HepG2 (cell line): ENCODE data around the gene ZMIZ1. TPM values are rescaled to one million over a fixed set of nuclear protein-coding genes. Genes with fewer than 3 reads are reported as not detected.

Experiments
- ATAC-seq: fragments of 200-7000 bp; cut with Tn5 transposase; 3 replicates; pipeline ENCODE4 v1.9.1; 2020; ENCODE audit warnings: mild to moderate bottlenecking, moderate library complexity
- BruUV-seq: library from RNA; stranded (reverse); fragments of 400-500 nt; replicated peaks from 2 replicates; lab custom pipeline; 2021; lab: Mats Ljungman, UMichigan
- CTCF ChIA-PET: fragments of 300-600 bp; formaldehyde crosslinking; extraction: SDS; loops from one replicate; lab custom pipeline; 2021; ENCODE audit warnings: low total read pairs, inconsistent platforms, low intra/inter-chr PET ratio; lab: Yijun Ruan, JAX
- POLR2A ChIA-PET: fragments of 350-600 bp; sonication (Branson Sonifier 250); formaldehyde crosslinking; loops from one replicate; lab custom pipeline; 2020; ENCODE audit warnings: antibody characterized with exemption, inconsistent platforms; lab: Yijun Ruan, JAX
- DNase-seq: peaks from one replicate; pipeline ENCODE4 v3.0.0-alpha.2; 2015; ENCODE audit warnings: low spot score
- FAIRE-seq: peaks from 3 replicates; lab custom pipeline; 2011; peaks lifted over from hg19 to GRCh38; lab: Jason Lieb, UNC
- H2AFZ ChIP-seq: one replicate; pipeline ENCODE4 v1.6.1; 2011; ENCODE audit warnings: low read length, inconsistent platforms
- H3K27ac ChIP-seq: fragments of 300-600 bp; 3 replicates; pipeline ENCODE4 v1.8.0; 2011; ENCODE audit warnings: mixed run types, mild to moderate bottlenecking, mixed read lengths, low read length, inconsistent platforms; ENCODE audit not compliant: insufficient read depth; ENCODE audit errors: extremely low read length
- H3K27me3 ChIP-seq, 2 experiments: fragments of 200-600 bp in 1 of 2; 2 replicates in 1 of 2; 3 replicates in 1 of 2; pipeline versions ENCODE4 v1.6.0 to v1.8.0; 2011; ENCODE audit warnings: low read length in 2 of 2, mild to moderate bottlenecking in 2 of 2, moderate library complexity in 2 of 2, inconsistent platforms in 1 of 2; ENCODE audit not compliant: insufficient read depth in 2 of 2, control insufficient read depth in 1 of 2
- H3K36me3 ChIP-seq, 2 experiments: fragments of 200-600 bp in 1 of 2; replicated peaks in 1 of 2; 2 replicates in 1 of 2; 3 replicates in 1 of 2; pipeline versions ENCODE4 v1.5.1 to v1.8.0; 2011; ENCODE audit warnings: low read length in 2 of 2, inconsistent platforms in 1 of 2; ENCODE audit not compliant: insufficient read depth in 2 of 2, control insufficient read depth in 1 of 2
- H3K4me1 ChIP-seq: 2 replicates; pipeline ENCODE4 v1.5.1; 2012; ENCODE audit warnings: low read length, inconsistent platforms; ENCODE audit not compliant: insufficient read depth
- H3K4me2 ChIP-seq: 2 replicates; pipeline ENCODE4 v1.6.0; 2011; ENCODE audit warnings: low read depth, low read length, inconsistent platforms
- H3K4me3 ChIP-seq, 3 experiments: fragments of 200-600 bp in 1 of 3; sonication (generic), shearing (Covaris generic) in 1 of 3; replicated peaks in 1 of 3; 2 replicates each; pipeline ENCODE4 v1.5.1; 2011 to 2016; ENCODE audit warnings: low read length in 3 of 3, inconsistent platforms in 2 of 3, low read depth in 2 of 3, mild to moderate bottlenecking in 2 of 3, control low read depth in 1 of 3, mixed read lengths in 1 of 3; ENCODE audit not compliant: insufficient read depth in 1 of 3
- H3K79me2 ChIP-seq: one replicate; pipeline ENCODE4 v1.6.1; 2011; ENCODE audit warnings: low read length, inconsistent platforms; ENCODE audit not compliant: insufficient read depth
- H3K9ac ChIP-seq: 2 replicates; pipeline ENCODE4 v1.6.0; 2011; ENCODE audit warnings: mild to moderate bottlenecking, low read depth, low read length, inconsistent platforms; ENCODE audit not compliant: insufficient read depth
- H3K9me3 ChIP-seq: 2 replicates; pipeline ENCODE4 v1.5.1; 2012; ENCODE audit warnings: mild to moderate bottlenecking, low read length
- H4K20me1 ChIP-seq: 2 replicates; pipeline ENCODE4 v1.6.0; 2011; ENCODE audit warnings: inconsistent platforms, mild to moderate bottlenecking, low read length, moderate library complexity; ENCODE audit not compliant: insufficient read depth
- ARNTL ChIP-seq: sonication (generic); formaldehyde crosslinking; IDR thresholded peaks from 2 replicates; pipeline ENCODE4 v1.4.0; 2020; ENCODE audit warnings: mild to moderate bottlenecking, missing genetic modification reagents
- CEBPB ChIP-seq: IDR thresholded peaks from 2 replicates; pipeline ENCODE4 v1.6.1; 2011; ENCODE audit warnings: low read depth, low read length, improper control_type of control experiment, borderline replicate concordance
- FOSL2 ChIP-seq: sonication (generic); formaldehyde crosslinking; IDR thresholded peaks from 2 replicates; pipeline ENCODE4 v1.4.0; 2020; ENCODE audit warnings: missing genetic modification reagents
- SKIL ChIP-seq: sonication (generic); formaldehyde crosslinking; IDR thresholded peaks from 2 replicates; pipeline ENCODE4 v1.8.0; 2022; ENCODE audit warnings: missing genetic modification reagents, mild to moderate bottlenecking, moderate library complexity, borderline replicate concordance
- ZNF280B ChIP-seq: sonication (generic); formaldehyde crosslinking; IDR thresholded peaks from 2 replicates; pipeline ENCODE4 v1.5.0; 2020; ENCODE audit warnings: missing genetic modification reagents, mild to moderate bottlenecking, borderline replicate concordance
- ZNF367 ChIP-seq: sonication (generic); formaldehyde crosslinking; IDR thresholded peaks from 2 replicates; pipeline ENCODE4 v1.4.0; 2020; ENCODE audit warnings: missing genetic modification reagents, borderline replicate concordance
- WGBS: methylation state at CpG from one replicate; pipeline ENCODE4 v1.1.6; 2017; ENCODE audit warnings: low lambda C conversion rate; 5-methylcytosine and 5-hydroxymethylcytosine counted together
- in situ Hi-C: cut with HindIII; loops from 2 replicates; pipeline ENCODE4 v1.10.0; 2017; ENCODE audit warnings: low pct_unique_long_range_greater_than_20kb; ENCODE audit not compliant: extremely low pct_ligation_motif_present
- intact Hi-C: fragments of 100-400 bp; cut with micrococcal nuclease; formaldehyde crosslinking; loops from one replicate; pipeline ENCODE4 v1.10.0; 2022; ENCODE audit not compliant: unreplicated experiment
- polyA plus RNA-seq, 8 experiments: library from polyadenylated mRNA; depleted of rRNA in 3 of 8; stranded (reverse) in 7 of 8; unstranded in 1 of 8; fragments of >200 nt; fragmentation: Illumina TruSeq in 4 of 8; extraction: Trizol in 4 of 8; gene quantifications; 2 replicates each; pipeline versions ENCODE4 v1.2.1 to v1.2.3, GENCODE V29; 2011 to 2016; ENCODE audit warnings: low read depth in 4 of 8, missing spikeins in 1 of 8, mixed read lengths in 1 of 8; ENCODE audit not compliant: insufficient read depth in 1 of 8
- total RNA-seq, 5 experiments: library from RNA; depleted of rRNA; stranded (reverse); fragments of >200 nt; fragmentation: Illumina TruSeq; extraction: Trizol; gene quantifications; 2 replicates each; pipeline ENCODE4 v1.2.3, GENCODE V29; 2016; ENCODE audit warnings: low read depth in 1 of 5
- TF ChIP-seq, protein P1 (sequence below): sonication (generic); formaldehyde crosslinking; conservative IDR thresholded peaks from 2 replicates; pipeline ENCODE4 v1.8.0; 2022; ENCODE audit warnings: low read depth, missing genetic modification reagents
- TF ChIP-seq, protein P2 (sequence below): sonication (generic); formaldehyde crosslinking; IDR thresholded peaks from 2 replicates; pipeline ENCODE4 v1.5.1; 2020; ENCODE audit warnings: mild to moderate bottlenecking, missing genetic modification reagents, moderate library complexity

Gene ZMIZ1
- total and polyA plus RNA-seq, 2 of the 13 experiments (the other 11 are each of a cell fraction or from before 2014, with no cell fraction given): 5.3 to 10.2 TPM

- peak; percentile 35; the same call in 2 of the 3 replicates for ATAC-seq
- Histone ChIP-seq H3K27me3 (0 out of 5 replicates have a peak, but pooled peaks cover 0 to 3% of the 10 kb centered on the region in 2 experiments), H3K36me3 (no peaks in the 10 kb centered on the region), H3K79me2 (no peaks in the 10 kb centered on the region), H2AFZ (no peak overlapping the region), H3K4me3 (no peak overlapping the region), H3K4me1 (peaks cover 27% of the 10 kb centered on the region), H3K9ac (no peak overlapping the region), H3K9me3 (no peaks in the 10 kb centered on the region), H3K4me2 (no peak overlapping the region), H4K20me1 (no peaks in the 10 kb centered on the region), H3K27ac (no peak overlapping the region)
- CTCF ChIA-PET: no interaction called here
- FAIRE-seq: no peak
- intact Hi-C loops (no loop called here), in situ Hi-C loops (no loop called here)
- DNase-seq: no peak
- POLR2A ChIA-PET: no interaction called here
- no TSS peak for BruUV-seq
- WGBS: 85% methylated on average over 9 of the region's 14 CpGs
- no peak for TF ChIP-seq SKIL (CRISPR knock-in tag)
- 0 out of 2 replicates have a peak, but pooled peaks have one; percentile 22 for TF ChIP-seq ZNF280B
- no peak for TF ChIP-seq CEBPB
- peak; percentile 76 for TF ChIP-seq FOSL2
- TF ChIP-seq, protein P1, sequence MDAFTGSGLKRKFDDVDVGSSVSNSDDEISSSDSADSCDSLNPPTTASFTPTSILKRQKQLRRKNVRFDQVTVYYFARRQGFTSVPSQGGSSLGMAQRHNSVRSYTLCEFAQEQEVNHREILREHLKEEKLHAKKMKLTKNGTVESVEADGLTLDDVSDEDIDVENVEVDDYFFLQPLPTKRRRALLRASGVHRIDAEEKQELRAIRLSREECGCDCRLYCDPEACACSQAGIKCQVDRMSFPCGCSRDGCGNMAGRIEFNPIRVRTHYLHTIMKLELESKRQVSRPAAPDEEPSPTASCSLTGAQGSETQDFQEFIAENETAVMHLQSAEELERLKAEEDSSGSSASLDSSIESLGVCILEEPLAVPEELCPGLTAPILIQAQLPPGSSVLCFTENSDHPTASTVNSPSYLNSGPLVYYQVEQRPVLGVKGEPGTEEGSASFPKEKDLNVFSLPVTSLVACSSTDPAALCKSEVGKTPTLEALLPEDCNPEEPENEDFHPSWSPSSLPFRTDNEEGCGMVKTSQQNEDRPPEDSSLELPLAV: no peak
- TF ChIP-seq, protein P2, sequence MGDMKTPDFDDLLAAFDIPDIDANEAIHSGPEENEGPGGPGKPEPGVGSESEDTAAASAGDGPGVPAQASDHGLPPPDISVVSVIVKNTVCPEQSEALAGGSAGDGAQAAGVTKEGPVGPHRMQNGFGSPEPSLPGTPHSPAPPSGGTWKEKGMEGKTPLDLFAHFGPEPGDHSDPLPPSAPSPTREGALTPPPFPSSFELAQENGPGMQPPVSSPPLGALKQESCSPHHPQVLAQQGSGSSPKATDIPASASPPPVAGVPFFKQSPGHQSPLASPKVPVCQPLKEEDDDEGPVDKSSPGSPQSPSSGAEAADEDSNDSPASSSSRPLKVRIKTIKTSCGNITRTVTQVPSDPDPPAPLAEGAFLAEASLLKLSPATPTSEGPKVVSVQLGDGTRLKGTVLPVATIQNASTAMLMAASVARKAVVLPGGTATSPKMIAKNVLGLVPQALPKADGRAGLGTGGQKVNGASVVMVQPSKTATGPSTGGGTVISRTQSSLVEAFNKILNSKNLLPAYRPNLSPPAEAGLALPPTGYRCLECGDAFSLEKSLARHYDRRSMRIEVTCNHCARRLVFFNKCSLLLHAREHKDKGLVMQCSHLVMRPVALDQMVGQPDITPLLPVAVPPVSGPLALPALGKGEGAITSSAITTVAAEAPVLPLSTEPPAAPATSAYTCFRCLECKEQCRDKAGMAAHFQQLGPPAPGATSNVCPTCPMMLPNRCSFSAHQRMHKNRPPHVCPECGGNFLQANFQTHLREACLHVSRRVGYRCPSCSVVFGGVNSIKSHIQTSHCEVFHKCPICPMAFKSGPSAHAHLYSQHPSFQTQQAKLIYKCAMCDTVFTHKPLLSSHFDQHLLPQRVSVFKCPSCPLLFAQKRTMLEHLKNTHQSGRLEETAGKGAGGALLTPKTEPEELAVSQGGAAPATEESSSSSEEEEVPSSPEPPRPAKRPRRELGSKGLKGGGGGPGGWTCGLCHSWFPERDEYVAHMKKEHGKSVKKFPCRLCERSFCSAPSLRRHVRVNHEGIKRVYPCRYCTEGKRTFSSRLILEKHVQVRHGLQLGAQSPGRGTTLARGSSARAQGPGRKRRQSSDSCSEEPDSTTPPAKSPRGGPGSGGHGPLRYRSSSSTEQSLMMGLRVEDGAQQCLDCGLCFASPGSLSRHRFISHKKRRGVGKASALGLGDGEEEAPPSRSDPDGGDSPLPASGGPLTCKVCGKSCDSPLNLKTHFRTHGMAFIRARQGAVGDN (CRISPR knock-in tag): peak; percentile 9; the same call in 1 of the 2 replicates
- no peak for TF ChIP-seq ARNTL (CRISPR knock-in tag)
- TF ChIP-seq ZNF367 (CRISPR knock-in tag): no peak
Measured at GRCh38 chr10:79328737-79329504, 260.2 kb downstream of the ZMIZ1 start.
